ENCODE measurements around the gene COPS2. TPM values are rescaled to one million over a fixed set of nuclear protein-coding genes. Genes with fewer than 3 reads are reported as not detected.
"Not testable (repeated sequence)": the region's sequence is repeated elsewhere in the genome, so short reads cannot be mapped to it uniquely, and the experiment has no call there.

COPS2 gene
- polyA plus RNA-seq, 1 experiment = 135 TPM

GRCh38 chr15:49083401-49084284 is 71.8 kb downstream of the COPS2 start:
- H3K27ac ChIP-seq (ENCODE audit: low read depth, low read length) = peak overlapping the region; percentile 91
- no peak for TF ChIP-seq CTCF (IDR thresholded peaks at IDR 0.05; ENCODE audit: low read depth, low read length)

GRCh38 chr15:49082960-49083359 is 72.4 kb downstream of the COPS2 start:
- Histone ChIP-seq H3K9me3 (ENCODE audit: control insufficient read depth, insufficient read depth, low read length) (peaks cover 4% of the 10 kb centered on the region; the same call in 1 of the 2 replicates), H3K4me3 (ENCODE audit: low read depth, low read length) (no peak overlapping the region), H3K27ac (ENCODE audit: low read depth, low read length) (peak overlapping the region; percentile 43), H3K27me3 (ENCODE audit: control insufficient read depth, insufficient read depth, low read length) (no peaks in the 10 kb centered on the region)
- ChIA-PET CTCF (interaction anchor here (0.6 to 2.5 kb wide), 7 partner anchors 23 to 1031 kb away, joined by 3 to 9 read pairs (median 4); partner anchors contain the start of gene SECISBP2L), POLR2A (interaction anchor here (0.6 to 2.0 kb wide), 5 partner anchors 20 to 971 kb away, joined by 3 to 16 read pairs (median 5); partner anchors contain the start of genes EID1 and SECISBP2L)
- peak; percentile 84 for DNase-seq (ENCODE audit: low read depth, low spot score)
- no peak for TF ChIP-seq CTCF (IDR thresholded peaks at IDR 0.05; ENCODE audit: low read depth, low read length)

More at GRCh38 chr15:49083401-49084284, 71.8 kb downstream of the COPS2 start:
- ChIA-PET CTCF (interaction anchor here (0.6 to 2.5 kb wide), 6 partner anchors 23 to 1030 kb away, joined by 3 to 9 read pairs (median 4); partner anchors contain the start of gene SECISBP2L), POLR2A (interaction anchor here (0.6 to 2.0 kb wide), 5 partner anchors 19 to 971 kb away, joined by 3 to 16 read pairs (median 5); partner anchors contain the start of genes EID1 and SECISBP2L)
- no peak overlapping the region for H3K4me3 ChIP-seq (ENCODE audit: low read depth, low read length)
- no peaks in the 10 kb centered on the region for H3K27me3 ChIP-seq (ENCODE audit: control insufficient read depth, insufficient read depth, low read length)
- peaks cover 4% of the 10 kb centered on the region; the same call in 1 of the 2 replicates for H3K9me3 ChIP-seq (ENCODE audit: control insufficient read depth, insufficient read depth, low read length)
- DNase-seq (ENCODE audit: low read depth, low spot score) = peak; percentile 57

- H3K9me3 ChIP-seq (ENCODE audit: control insufficient read depth, insufficient read depth, low read length) = peaks cover 4% of the 10 kb centered on the region; the same call in 1 of the 2 replicates
- CTCF ChIA-PET = no interaction called here
- no peak for DNase-seq (ENCODE audit: low read depth, low spot score)
- H3K4me3 ChIP-seq (ENCODE audit: low read depth, low read length) = no peak overlapping the region
- no peak overlapping the region for H3K27ac ChIP-seq (ENCODE audit: low read depth, low read length)
- H3K27me3 ChIP-seq (ENCODE audit: control insufficient read depth, insufficient read depth, low read length) = no peaks in the 10 kb centered on the region
- TF ChIP-seq CTCF (IDR thresholded peaks at IDR 0.05; ENCODE audit: low read depth, low read length) = no peak
- POLR2A ChIA-PET = no interaction called here
These were observed 75.9 kb downstream of the COPS2 start for GRCh38 chr15:49079340-49080039.

- POLR2A ChIA-PET = no interaction called here
- CTCF ChIA-PET = no interaction called here
- no peak for TF ChIP-seq CTCF (IDR thresholded peaks at IDR 0.05; ENCODE audit: low read depth, low read length)
- DNase-seq (ENCODE audit: low read depth, low spot score) = no peak
- H3K4me3 ChIP-seq (ENCODE audit: low read depth, low read length) = no peak overlapping the region
- H3K9me3 ChIP-seq (ENCODE audit: control insufficient read depth, insufficient read depth, low read length) = peaks cover 4% of the 10 kb centered on the region; the same call in 1 of the 2 replicates
- no peaks in the 10 kb centered on the region for H3K27me3 ChIP-seq (ENCODE audit: control insufficient read depth, insufficient read depth, low read length)
- no peak overlapping the region for H3K27ac ChIP-seq (ENCODE audit: low read depth, low read length)
These were observed 79.5 kb downstream of the COPS2 start for GRCh38 chr15:49075881-49076280.

GRCh38 chr15:49074589-49075287 is 80.7 kb downstream of the COPS2 start:
- CTCF ChIA-PET; POLR2A ChIA-PET; DNase-seq (ENCODE audit: low read depth, low spot score); H3K27ac ChIP-seq (ENCODE audit: low read depth, low read length); H3K4me3 ChIP-seq (ENCODE audit: low read depth, low read length); H3K27me3 ChIP-seq (ENCODE audit: control insufficient read depth, insufficient read depth, low read length); H3K9me3 ChIP-seq (ENCODE audit: control insufficient read depth, insufficient read depth, low read length): not testable (repeated sequence)
